Endothelial cell of umbilical vein (primary cell): ENCODE results near the gene ST6GALNAC3. TPM values are rescaled to one million over a fixed set of nuclear protein-coding genes. Genes with fewer than 3 reads are reported as not detected.

Source experiments
- BruUV-seq: library from RNA; stranded (reverse); fragments of 400-500 nt; replicated peaks from 2 replicates; lab custom pipeline; 2021; lab: Mats Ljungman, UMichigan
- CTCF ChIA-PET: fragments of 300-600, 350-600 bp; sonication (Branson Sonifier 250); formaldehyde crosslinking; loops from one replicate; lab custom pipeline; 2021; ENCODE audit warnings: antibody characterized with exemption, inconsistent platforms; lab: Charles Lee
- POLR2A ChIA-PET: fragments of 300-600, 350-600 bp; sonication (Branson Sonifier 250); formaldehyde crosslinking; loops from one replicate; lab custom pipeline; 2021; ENCODE audit warnings: antibody characterized with exemption, inconsistent platforms; lab: Charles Lee
- DNase-seq: peaks from one replicate; pipeline ENCODE4 v3.0.0-alpha.2; 2011; ENCODE audit warnings: low read depth, low spot score
- FAIRE-seq: peaks from 2 replicates; lab custom pipeline; 2011; peaks lifted over from hg19 to GRCh38; lab: Jason Lieb, UNC
- H2AFZ ChIP-seq: 2 replicates; pipeline ENCODE4 v1.6.0; 2012; ENCODE audit warnings: low read depth, low read length, control low read depth, inconsistent platforms
- H3K27ac ChIP-seq: 2 replicates; pipeline ENCODE4 v1.5.1; 2011; ENCODE audit warnings: low read depth, mild to moderate bottlenecking, control low read depth, low read length, moderate library complexity; ENCODE audit not compliant: insufficient read depth
- H3K27me3 ChIP-seq, 2 experiments: 2 replicates each; pipeline versions ENCODE4 v1.6.0 to v1.6.1; 2011; ENCODE audit warnings: low read length in 2 of 2, mixed read lengths in 1 of 2; ENCODE audit not compliant: control insufficient read depth in 2 of 2, insufficient read depth in 2 of 2
- H3K36me3 ChIP-seq, 2 experiments: 2 replicates in 1 of 2; 3 replicates in 1 of 2; pipeline ENCODE4 v1.5.1; 2011; ENCODE audit warnings: low read length in 2 of 2, mild to moderate bottlenecking in 1 of 2, moderate library complexity in 1 of 2; ENCODE audit not compliant: control insufficient read depth in 2 of 2, insufficient read depth in 2 of 2; ENCODE audit errors: extremely low read depth in 1 of 2
- H3K4me1 ChIP-seq: 3 replicates; pipeline ENCODE4 v1.5.1; 2011; ENCODE audit warnings: mild to moderate bottlenecking, low read length; ENCODE audit not compliant: control insufficient read depth, insufficient read depth; ENCODE audit errors: extremely low read depth
- H3K4me2 ChIP-seq: 2 replicates; pipeline ENCODE4 v1.6.1; 2011; ENCODE audit warnings: low read length, control low read depth, mixed read lengths; ENCODE audit not compliant: insufficient read depth
- H3K4me3 ChIP-seq, 3 experiments: fragments of 200-600 bp in 1 of 3; sonication (generic), shearing (Covaris generic) in 1 of 3; replicated peaks in 1 of 3; 2 replicates each; pipeline ENCODE4 v1.5.1; 2011 to 2016; ENCODE audit warnings: control low read depth in 3 of 3, low read length in 3 of 3, mild to moderate bottlenecking in 2 of 3, inconsistent platforms in 1 of 3, low read depth in 1 of 3, moderate library complexity in 1 of 3; ENCODE audit not compliant: insufficient read depth in 1 of 3
- H3K79me2 ChIP-seq: 2 replicates; pipeline ENCODE4 v1.6.0; 2012; ENCODE audit warnings: low read length, inconsistent platforms; ENCODE audit not compliant: control insufficient read depth, insufficient read depth
- H3K9ac ChIP-seq: replicated peaks from 2 replicates; pipeline ENCODE3; 2011; ENCODE audit warnings: low read length, control low read depth; ENCODE audit not compliant: insufficient read depth; ENCODE audit errors: extremely low read depth
- H3K9me1 ChIP-seq: replicated peaks from 3 replicates; pipeline ENCODE4 v1.6.0; 2011; ENCODE audit warnings: mild to moderate bottlenecking, low read length; ENCODE audit not compliant: control insufficient read depth, insufficient read depth; ENCODE audit errors: extremely low read depth
- H3K9me3 ChIP-seq: replicated peaks from 2 replicates; pipeline ENCODE4 v1.5.1; 2012; ENCODE audit warnings: low read length, inconsistent platforms; ENCODE audit not compliant: control insufficient read depth, insufficient read depth
- H4K20me1 ChIP-seq: replicated peaks from 2 replicates; pipeline ENCODE3; 2011; ENCODE audit warnings: mild to moderate bottlenecking, low read length; ENCODE audit not compliant: control insufficient read depth, insufficient read depth; ENCODE audit errors: extremely low read depth
- CTCF ChIP-seq, 2 donors: IDR thresholded peaks; 1 replicate in 1 of 2; 2 replicates in 1 of 2; pipeline ENCODE4 v1.5.1; 2011; ENCODE audit warnings: low read length in 2 of 2, mild to moderate bottlenecking in 2 of 2, moderate library complexity in 2 of 2, control low read depth in 1 of 2, inconsistent platforms in 1 of 2, low read depth in 1 of 2; ENCODE audit not compliant: insufficient read depth in 1 of 2; ENCODE audit errors: extremely low read depth in 1 of 2
- EZH2 ChIP-seq: IDR thresholded peaks from 2 replicates; pipeline ENCODE4 v1.6.1; 2012; ENCODE audit warnings: borderline replicate concordance, low read depth, mild to moderate bottlenecking, moderate library complexity, low read length, inconsistent platforms; ENCODE audit not compliant: severe bottlenecking
- GATA2 ChIP-seq: IDR thresholded peaks from 2 replicates; pipeline ENCODE4 v1.7.0; 2011; ENCODE audit warnings: low read depth, mild to moderate bottlenecking, moderate library complexity, mixed read lengths, low read length; ENCODE audit not compliant: insufficient read length, insufficient read depth
- JUN ChIP-seq: IDR thresholded peaks from 2 replicates; pipeline ENCODE4 v1.6.1; 2011; ENCODE audit warnings: borderline replicate concordance, low read depth; ENCODE audit not compliant: insufficient read length, insufficient read depth
- MAX ChIP-seq: IDR thresholded peaks from 2 replicates; pipeline ENCODE4 v1.6.1; 2011; ENCODE audit not compliant: insufficient read depth, insufficient read length
- MYC ChIP-seq: IDR thresholded peaks from one replicate; pipeline ENCODE4 v1.6.1; 2011; ENCODE audit warnings: mild to moderate bottlenecking, low read depth, low read length
- dilution Hi-C: fragments of 300-500 bp; cut with MboI; formaldehyde crosslinking; loops from one replicate; pipeline ENCODE4 v1.15.0; 2019; ENCODE audit warnings: low sequenced_read_pairs; ENCODE audit not compliant: extremely low pct_ligation_motif_present
- intact Hi-C: fragments of 100-400 bp; cut with micrococcal nuclease; formaldehyde crosslinking; loops from one replicate; pipeline ENCODE4 v1.10.0; 2022
- polyA plus RNA-seq, 4 experiments: library from polyadenylated mRNA; depleted of rRNA in 3 of 4; stranded (reverse) in 3 of 4; unstranded in 1 of 4; fragments of >200 nt; gene quantifications; 2 replicates each; pipeline versions ENCODE4 v1.2.1 to v1.2.3, GENCODE V29; 2011 to 2012; ENCODE audit warnings: missing spikeins in 1 of 4
- total RNA-seq: library from RNA; stranded (reverse); gene quantifications from 2 replicates; pipeline ENCODE4 v1.2.3, GENCODE V29; 2021

Gene ST6GALNAC3
- total and polyA plus RNA-seq, 2 donors (not counting 3 experiments of a cell fraction or from before 2014, with no cell fraction given): 7.6 to 48.3 TPM

- no peak overlapping the region for H3K4me3 ChIP-seq
- H3K27me3 ChIP-seq: peaks cover 0 to 4% of the 10 kb centered on the region in 2 experiments
- no peaks in the 10 kb centered on the region for H3K9me1 ChIP-seq
- H3K9ac ChIP-seq: no peak overlapping the region
- no peaks in the 10 kb centered on the region for H4K20me1 ChIP-seq
- no TSS peak for BruUV-seq
- H3K9me3 ChIP-seq: no peaks in the 10 kb centered on the region
- peak; percentile 35 for FAIRE-seq
- no peak overlapping the region for H3K27ac ChIP-seq
- H3K4me2 ChIP-seq: no peak overlapping the region
- no peaks in the 10 kb centered on the region for H3K4me1 ChIP-seq
- peak; percentile 26 for DNase-seq
- dilution Hi-C loops (no loop called here), intact Hi-C loops (loop anchor here (1.0 to 5.0 kb wide), 3 partner anchors 117 to 1108 kb away; no protein-coding TSS in a partner anchor)
- no peak for TF ChIP-seq MAX
- peak; percentile 23 to 25 for TF ChIP-seq CTCF (IDR thresholded peaks at IDR 0.05; ENCODE audit: extremely low read depth in 1 of 2, insufficient read depth in 1 of 2, low read depth in 1 of 2, low read length in 2 of 2)
- no peaks in the 10 kb centered on the region for H3K79me2 ChIP-seq
- POLR2A ChIA-PET: no interaction called here
- H2AFZ ChIP-seq: no peak overlapping the region
- CTCF ChIA-PET: interaction anchor here (0.6 to 2.5 kb wide), 24 partner anchors 9 to 1108 kb away, joined by 3 to 35 read pairs (median 4); partner anchors contain the start of gene ST6GALNAC3
- H3K36me3 ChIP-seq: no peaks in the 10 kb centered on the region
These were observed 39.5 kb upstream of the ST6GALNAC3 start for GRCh38 chr1:76035053-76035452.

GRCh38 chr1:76037324-76037723 lies 37.2 kb upstream of the ST6GALNAC3 start:
- no peaks in the 10 kb centered on the region for H3K4me1 ChIP-seq
- H3K9me3 ChIP-seq: no peaks in the 10 kb centered on the region
- intact Hi-C loops (loop anchor here (5.0 kb wide), 2 partner anchors 115 to 1090 kb away; no protein-coding TSS in a partner anchor), dilution Hi-C loops (no loop called here)
- no peak overlapping the region for H3K9ac ChIP-seq
- no peak for FAIRE-seq
- no peak for TF ChIP-seq EZH2
- no peak for TF ChIP-seq GATA2
- no peak for TF ChIP-seq CTCF (IDR thresholded peaks at IDR 0.05; ENCODE audit: extremely low read depth in 1 of 2, insufficient read depth in 1 of 2, low read depth in 1 of 2, low read length in 2 of 2)
- TF ChIP-seq JUN: no peak
- no peak for TF ChIP-seq MYC
- ChIA-PET POLR2A (no interaction called here), CTCF (interaction anchor here (1.1 kb wide), 1 partner anchor 117 kb away, joined by 4 read pairs; no protein-coding TSS in a partner anchor)
- H3K27me3 ChIP-seq: peaks cover 0 to 6% of the 10 kb centered on the region in 2 experiments
- H2AFZ ChIP-seq: no peak overlapping the region
- DNase-seq: no peak
- H3K27ac ChIP-seq: no peak overlapping the region
- no peaks in the 10 kb centered on the region for H4K20me1 ChIP-seq
- H3K36me3 ChIP-seq: no peaks in the 10 kb centered on the region
- no peaks in the 10 kb centered on the region for H3K79me2 ChIP-seq
- no peaks in the 10 kb centered on the region for H3K9me1 ChIP-seq
- no peak overlapping the region for H3K4me2 ChIP-seq
- no TSS peak for BruUV-seq
- no peak overlapping the region for H3K4me3 ChIP-seq
